AG09319 (cell line): Measurements from ENCODE around the gene THEM5.
"Not testable (repeated sequence)": the region's sequence is repeated elsewhere in the genome, so short reads cannot be mapped to it uniquely, and the experiment has no call there.

Experiments used
- DNase-seq: peaks from one replicate; pipeline ENCODE4 v3.0.0-alpha.2; 2010; ENCODE audit warnings: low read depth; ENCODE audit errors: extremely low read depth
- TF ChIP-seq, protein P1 (sequence below): IDR thresholded peaks from 2 replicates; pipeline ENCODE4 v1.5.1; 2011; ENCODE audit warnings: low read depth, mild to moderate bottlenecking, inconsistent platforms, low read length, moderate library complexity

THEM5 gene, protein sequence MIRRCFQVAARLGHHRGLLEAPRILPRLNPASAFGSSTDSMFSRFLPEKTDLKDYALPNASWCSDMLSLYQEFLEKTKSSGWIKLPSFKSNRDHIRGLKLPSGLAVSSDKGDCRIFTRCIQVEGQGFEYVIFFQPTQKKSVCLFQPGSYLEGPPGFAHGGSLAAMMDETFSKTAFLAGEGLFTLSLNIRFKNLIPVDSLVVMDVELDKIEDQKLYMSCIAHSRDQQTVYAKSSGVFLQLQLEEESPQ

DNA sequence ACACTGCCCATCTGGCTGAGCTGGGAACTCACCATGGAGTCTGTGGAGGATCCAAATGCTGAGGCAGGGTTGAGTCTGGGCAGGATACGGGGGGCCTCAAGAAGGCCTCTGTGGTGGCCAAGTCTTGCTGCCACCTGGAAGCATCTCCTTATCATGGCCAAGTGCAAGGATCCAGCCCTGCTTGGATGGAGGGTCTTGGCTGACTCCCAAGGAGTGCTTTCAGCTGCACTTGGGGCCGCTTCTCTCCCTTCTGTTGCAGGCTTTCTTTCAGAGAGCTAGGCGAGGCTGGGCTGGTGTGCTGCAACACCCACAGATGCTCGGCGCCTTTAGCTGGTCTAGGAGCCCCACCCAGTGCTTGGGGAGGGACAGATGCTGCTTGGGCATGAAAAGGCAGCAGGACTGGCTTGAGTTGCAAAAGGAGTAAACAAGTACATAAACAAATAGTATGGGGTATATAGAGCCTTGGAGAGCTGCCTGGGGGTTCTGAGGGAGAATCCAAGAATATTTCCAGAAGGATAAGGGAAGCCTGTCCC, at the start of gene THEM5:
TSS of gene THEM5 (minus strand) at position 302 of the 533 bp plus-strand sequence. CDS start at position 155, 147 bp downstream.
- no peak for DNase-seq
- TF ChIP-seq, protein P1, sequence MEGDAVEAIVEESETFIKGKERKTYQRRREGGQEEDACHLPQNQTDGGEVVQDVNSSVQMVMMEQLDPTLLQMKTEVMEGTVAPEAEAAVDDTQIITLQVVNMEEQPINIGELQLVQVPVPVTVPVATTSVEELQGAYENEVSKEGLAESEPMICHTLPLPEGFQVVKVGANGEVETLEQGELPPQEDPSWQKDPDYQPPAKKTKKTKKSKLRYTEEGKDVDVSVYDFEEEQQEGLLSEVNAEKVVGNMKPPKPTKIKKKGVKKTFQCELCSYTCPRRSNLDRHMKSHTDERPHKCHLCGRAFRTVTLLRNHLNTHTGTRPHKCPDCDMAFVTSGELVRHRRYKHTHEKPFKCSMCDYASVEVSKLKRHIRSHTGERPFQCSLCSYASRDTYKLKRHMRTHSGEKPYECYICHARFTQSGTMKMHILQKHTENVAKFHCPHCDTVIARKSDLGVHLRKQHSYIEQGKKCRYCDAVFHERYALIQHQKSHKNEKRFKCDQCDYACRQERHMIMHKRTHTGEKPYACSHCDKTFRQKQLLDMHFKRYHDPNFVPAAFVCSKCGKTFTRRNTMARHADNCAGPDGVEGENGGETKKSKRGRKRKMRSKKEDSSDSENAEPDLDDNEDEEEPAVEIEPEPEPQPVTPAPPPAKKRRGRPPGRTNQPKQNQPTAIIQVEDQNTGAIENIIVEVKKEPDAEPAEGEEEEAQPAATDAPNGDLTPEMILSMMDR, result no peak

DNA sequence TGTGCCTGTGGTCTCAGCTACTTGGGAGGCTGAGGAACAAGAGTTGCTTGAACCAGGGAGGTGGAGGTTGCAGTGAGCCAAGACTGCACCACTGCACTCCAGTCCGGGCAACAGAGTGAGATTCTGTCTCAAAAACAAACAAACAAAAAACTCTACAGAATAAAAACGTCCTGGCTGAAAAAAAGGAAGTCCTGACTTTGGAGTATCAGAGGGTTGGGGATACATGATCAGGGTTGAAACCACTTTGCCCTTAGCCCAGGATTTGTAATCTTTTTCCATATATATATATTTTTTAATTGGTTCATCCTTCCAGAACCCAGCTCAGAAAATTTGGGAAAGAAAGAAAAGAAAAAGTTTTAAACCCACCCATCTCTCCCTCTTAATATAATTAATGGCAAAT, 49.3 kb upstream of the THEM5 start:
- DNase-seq, result no peak
- TF ChIP-seq, protein P1, result no peak

DNA sequence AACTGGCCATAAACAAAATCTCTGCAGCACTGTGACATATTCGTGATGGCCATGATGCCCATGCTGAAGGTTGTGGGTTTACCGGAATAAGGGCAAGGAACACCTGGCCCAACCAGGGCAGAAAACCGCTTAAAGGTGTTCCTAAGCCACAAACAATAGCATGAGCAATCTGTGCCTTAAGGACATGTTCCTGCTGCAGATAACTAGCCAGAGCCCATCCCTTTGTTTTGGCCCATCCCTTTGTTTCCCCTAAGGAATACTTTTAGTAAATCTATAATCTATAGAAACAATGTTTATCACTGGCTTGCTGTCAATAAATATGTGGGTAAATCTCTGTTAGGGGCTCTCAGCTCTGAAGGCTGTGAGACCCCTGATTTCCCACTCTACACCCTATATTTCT, 47.3 kb upstream of the THEM5 start:
- DNase-seq, result not testable (repeated sequence)

DNA sequence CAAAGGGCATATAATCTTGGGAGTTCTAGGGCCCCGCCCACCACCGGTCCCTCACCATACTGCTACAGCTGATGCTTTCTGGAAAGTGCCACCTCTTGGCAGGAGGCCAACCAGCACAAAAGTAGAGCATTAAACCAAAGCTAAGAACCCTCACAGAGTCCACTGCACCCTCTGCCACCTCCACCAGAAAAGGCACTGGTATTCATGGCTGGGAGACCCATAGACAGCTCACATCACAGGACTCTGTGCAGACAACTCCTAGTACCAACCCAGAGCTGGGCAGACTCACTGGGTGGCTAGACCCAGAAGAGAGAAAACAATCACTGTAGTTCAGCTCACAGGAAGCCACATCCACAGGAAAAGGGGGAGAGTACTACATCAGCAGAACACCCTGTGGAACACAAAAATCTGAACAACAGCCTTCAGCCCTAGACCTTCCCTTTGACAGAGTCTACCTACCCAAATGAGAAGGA, 45.0 kb upstream of the THEM5 start:
- TF ChIP-seq, protein P1, result no peak
- DNase-seq, result no peak

DNA sequence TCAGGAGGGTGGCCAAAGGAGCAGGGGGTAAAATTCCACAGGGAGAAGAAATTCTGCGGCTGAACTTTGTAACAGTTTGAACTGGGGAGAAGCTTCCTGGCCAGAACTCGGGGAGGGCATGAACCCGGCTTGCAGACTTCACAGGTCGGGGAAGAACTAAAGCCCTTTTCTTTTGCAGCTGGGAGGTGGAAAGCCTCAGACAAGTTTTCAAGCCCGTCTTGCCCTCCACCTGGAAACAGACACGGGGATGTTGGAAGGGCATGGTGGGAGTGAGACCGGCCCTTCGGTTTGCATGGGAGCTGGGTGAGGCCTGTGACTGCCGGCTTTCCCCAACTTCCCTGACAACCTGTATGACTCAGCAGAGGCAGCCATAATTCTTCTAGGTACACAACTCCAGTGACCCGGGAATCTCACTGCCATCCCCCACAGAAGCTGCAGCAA, 44.5 kb upstream of the THEM5 start:
- no peak for DNase-seq
- TF ChIP-seq, protein P1, result no peak

DNA sequence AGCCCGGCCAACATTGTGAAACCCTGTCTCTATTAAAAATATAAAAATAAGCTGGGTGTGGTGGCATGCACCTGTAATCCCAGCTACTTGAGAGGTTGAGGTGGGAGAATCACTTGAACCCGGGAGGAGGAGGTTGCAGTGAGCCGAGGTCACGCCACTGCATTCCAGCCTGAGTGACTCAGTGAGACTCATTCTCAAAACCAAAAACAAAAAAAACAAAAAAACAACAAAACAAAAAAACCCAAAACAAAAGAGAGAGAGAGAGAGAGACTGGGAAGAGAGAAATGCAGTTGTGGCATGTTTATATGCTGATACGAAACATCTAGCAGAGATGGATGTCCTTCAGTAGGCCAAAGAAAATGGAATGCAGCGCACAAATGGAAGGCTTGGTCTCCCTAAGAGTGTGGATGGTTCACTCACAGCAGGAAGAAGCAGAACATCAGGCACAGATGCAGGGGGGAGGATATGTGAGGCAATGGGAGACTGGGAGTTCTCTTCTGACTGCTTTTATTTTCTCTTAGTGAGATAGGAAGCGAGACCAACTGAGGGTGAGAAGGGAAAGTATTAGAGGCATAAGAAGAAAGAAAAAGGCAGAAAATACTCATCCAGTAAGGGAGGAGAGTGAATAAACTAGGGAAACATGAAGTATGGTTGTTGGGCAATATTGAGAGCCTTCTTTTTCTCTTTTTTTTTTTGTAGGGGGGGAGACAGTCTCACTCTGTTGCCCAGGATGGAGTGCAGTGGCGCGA, 39.8 kb upstream of the THEM5 start:
- DNase-seq, result no peak
- TF ChIP-seq, protein P1, result no peak

DNA sequence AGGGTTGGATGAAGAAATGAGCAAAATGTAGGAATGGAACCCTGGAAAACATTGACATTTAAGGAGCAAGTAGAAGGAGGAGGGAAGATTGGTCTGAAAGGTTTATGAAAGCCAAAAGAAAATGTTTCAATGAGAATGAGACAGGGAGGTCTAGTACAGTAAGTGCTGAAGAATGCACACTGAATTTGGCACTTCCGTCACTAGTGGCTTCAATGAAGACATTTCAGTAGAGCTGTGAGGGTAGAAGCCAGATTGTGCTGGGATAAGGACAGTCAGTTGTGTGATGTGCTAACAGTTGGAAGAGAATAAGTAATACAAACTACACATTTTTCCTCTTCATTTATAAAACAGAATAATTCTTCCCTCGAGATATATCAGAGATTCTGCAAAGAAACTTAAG, 38.7 kb upstream of the THEM5 start:
- DNase-seq, result no peak
- TF ChIP-seq, protein P1, result no peak
